ENCODE data around the gene PARVB.

GRCh38 chr22:44004104-44004460 is 20.0 kb upstream of the PARVB start:
- TF ChIP-seq CTCF (conservative IDR thresholded peaks at IDR 0.05 in 1 of 2, IDR thresholded peaks at IDR 0.05 in 1 of 2; ENCODE audit: low read depth in 1 of 2, low read length in 2 of 2) (no peak), EZH2 (IDR thresholded peaks at IDR 0.05; ENCODE audit: low read length, missing control alignments) (no peak)
